PC-9 (cell line): ENCODE data around the gene GEMIN5.

Experiments
- CTCF ChIP-seq: fragments of 200-600 bp; sonication (generic); conservative IDR thresholded peaks from 2 replicates; pipeline ENCODE4 v1.6.1; 2017; ENCODE audit warnings: mixed run types, antibody characterized with exemption, mild to moderate bottlenecking, moderate library complexity
- EZH2 ChIP-seq: fragments of 200-600 bp; sonication (generic); IDR thresholded peaks from 2 replicates; pipeline ENCODE4 v1.8.0; 2017; ENCODE audit warnings: antibody characterized with exemption, low read depth

DNA sequence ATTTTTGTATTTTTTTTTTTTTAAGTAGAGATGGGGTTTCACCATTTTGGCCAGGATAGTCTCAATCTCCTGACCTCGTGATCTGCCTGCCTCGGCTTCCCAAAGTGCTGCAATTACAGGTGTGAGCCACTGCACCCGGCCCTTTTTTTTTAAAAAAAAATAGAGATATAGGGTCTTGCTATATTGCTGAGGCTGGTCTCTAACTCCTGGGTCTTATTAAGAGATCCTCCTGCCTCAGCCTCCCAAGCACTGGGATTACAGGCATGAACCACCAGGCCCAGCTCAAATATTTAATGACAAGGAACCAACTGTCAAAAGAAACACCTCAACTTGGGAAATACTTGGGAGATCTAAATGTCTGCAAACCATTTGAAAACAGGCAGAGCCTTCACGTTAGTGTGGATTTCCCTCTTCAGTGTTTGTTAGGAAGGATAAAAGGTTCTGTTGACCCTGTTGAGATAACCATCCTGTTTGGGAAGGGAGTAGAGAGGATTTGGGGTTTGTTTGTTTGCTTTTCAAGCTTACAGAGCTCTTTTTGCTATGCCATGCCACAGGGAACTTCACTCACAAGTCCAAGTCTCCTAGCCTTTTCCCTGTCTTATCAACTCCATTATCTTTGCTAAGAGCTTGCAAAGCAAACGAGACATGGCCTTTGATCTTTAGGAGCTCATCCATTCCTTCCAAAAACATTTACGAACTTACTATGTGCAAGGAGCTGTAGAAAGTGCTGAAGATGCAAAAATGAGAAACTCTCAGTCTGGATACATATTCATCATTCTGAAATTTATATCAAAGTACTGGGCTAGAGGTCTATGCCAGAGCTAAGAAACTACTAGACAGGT lies 95.1 kb downstream of the GEMIN5 start:
- TF ChIP-seq CTCF (no peak), EZH2 (no peak)
